Activated CD8-positive, alpha-beta memory T cell treated with anti-CD3 and anti-CD28 coated beads for 36 hours (primary cell): Measurements from ENCODE around the gene ELP2. TPM values are rescaled to one million over a fixed set of nuclear protein-coding genes. Genes with fewer than 3 reads are reported as not detected.
"Not testable (repeated sequence)": the region's sequence is repeated elsewhere in the genome, so short reads cannot be mapped to it uniquely, and the experiment has no call there.

Experiments
- CTCF ChIA-PET: fragments of 350-600 bp; sonication (Branson Sonifier 250); formaldehyde crosslinking; loops from one replicate; lab custom pipeline; 2021; ENCODE audit warnings: antibody characterized with exemption; lab: Charles Lee
- POLR2A ChIA-PET: fragments of 350-600 bp; sonication (Branson Sonifier 250); formaldehyde crosslinking; loops from one replicate; lab custom pipeline; 2021; ENCODE audit warnings: antibody characterized with exemption; lab: Charles Lee
- total RNA-seq, 2 experiments: library from RNA; stranded (reverse); gene quantifications; one replicate each; pipeline ENCODE4 v1.2.3, GENCODE V29; 2021

Gene ELP2
- total RNA-seq, 2 experiments from 2014 or later: 83.8 to 85.6 TPM

GRCh38 chr18:36114738-36115137 lies 15.0 kb upstream of the ELP2 start:
- ChIA-PET CTCF (no interaction called here), POLR2A (no interaction called here)

- POLR2A ChIA-PET, CTCF ChIA-PET: not testable (repeated sequence)
These were observed 12.9 kb upstream of the ELP2 start for GRCh38 chr18:36116771-36117170.

GRCh38 chr18:36120297-36120696 lies 9.4 kb upstream of the ELP2 start:
- ChIA-PET CTCF (interaction anchor here (0.8 to 0.9 kb wide), 2 partner anchors 13 to 76 kb away, joined by 3 to 4 read pairs; no protein-coding TSS in a partner anchor), POLR2A (no interaction called here)

DNA sequence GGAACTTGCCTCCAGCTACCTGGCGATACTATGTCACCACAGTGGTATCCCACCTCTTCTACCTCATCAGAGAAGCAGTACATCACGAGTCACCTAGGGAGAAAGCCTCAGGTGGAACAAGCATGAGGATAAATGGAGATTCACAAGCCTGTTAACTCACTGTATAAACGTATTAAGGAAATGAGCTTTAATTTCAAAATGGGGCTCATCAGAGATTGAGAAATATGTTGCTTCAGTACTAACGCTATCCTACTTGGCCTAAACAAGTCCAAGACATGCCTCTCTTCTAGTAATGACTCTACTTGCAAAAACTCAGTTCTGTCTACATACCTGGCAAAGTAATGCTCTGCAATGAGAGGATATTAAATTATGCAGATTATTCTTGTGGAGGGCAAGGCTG lies 4.9 kb upstream of the ELP2 start:
- ChIA-PET CTCF (no interaction called here), POLR2A (no interaction called here)

GRCh38 chr18:36126668-36127067 lies 3.0 kb upstream of the ELP2 start:
- ChIA-PET POLR2A (no interaction called here), CTCF (interaction anchor here (1.1 kb wide), 1 partner anchor 28 kb away, joined by 3 read pairs; no protein-coding TSS in a partner anchor)

DNA sequence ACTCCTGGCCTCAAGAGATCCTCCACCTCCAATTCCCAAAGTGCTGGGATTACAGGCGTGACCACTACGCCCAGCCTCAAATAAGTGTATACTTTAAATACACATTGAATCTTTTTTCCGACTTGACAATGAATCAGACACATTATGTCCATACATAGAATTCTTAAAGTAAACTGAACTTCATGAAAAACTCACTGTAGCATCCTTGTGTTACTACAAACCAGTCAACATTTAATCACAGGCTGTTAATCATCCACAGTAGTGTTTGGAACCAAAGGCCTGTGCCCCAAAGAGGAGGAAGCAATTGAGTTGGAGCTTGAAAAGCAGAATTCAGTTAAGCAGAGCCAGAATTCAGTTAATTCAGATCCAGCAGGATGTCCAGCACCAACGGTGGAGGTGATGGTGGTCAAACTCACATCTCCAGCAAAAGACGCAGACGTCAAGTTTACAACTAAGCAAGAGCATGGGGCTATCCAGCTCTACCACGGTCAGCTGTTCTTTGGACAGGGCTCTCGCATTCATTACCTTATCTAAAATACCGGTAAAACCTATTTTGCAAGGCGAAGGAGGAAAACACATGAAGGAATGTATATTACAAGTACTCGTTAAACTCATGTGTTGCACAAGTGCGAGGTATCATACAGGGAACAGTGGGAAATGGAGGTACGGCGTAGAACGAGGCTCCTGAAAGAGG lies 1.7 kb upstream of the ELP2 start:
- CTCF ChIA-PET: no interaction called here
- POLR2A ChIA-PET: interaction anchor here (1.0 to 2.0 kb wide), 3 partner anchors 19 to 61 kb away, joined by 3 to 8 read pairs (median 7); no protein-coding TSS in a partner anchor

DNA sequence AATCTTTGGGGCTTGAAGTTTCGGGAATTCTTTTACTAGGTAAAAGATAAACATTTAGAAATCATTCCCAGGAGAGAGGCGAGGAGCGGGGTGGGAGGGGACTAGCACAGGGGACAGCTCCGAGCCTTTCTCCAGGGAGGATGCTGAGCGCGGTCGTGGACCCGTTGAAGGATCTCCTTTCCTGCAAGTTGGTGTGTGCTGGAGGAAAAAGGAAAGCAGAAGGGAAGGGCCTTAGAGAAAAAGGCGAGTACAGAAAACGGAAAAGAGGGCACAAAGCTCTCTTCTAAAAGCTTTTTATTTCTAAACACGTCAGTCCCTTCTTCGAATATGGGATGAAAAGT lies 1.2 kb upstream of the ELP2 start:
- ChIA-PET CTCF (interaction anchor here (1.2 to 1.5 kb wide), 2 partner anchors 9 to 33 kb away, joined by 3 to 5 read pairs; no protein-coding TSS in a partner anchor), POLR2A (interaction anchor here (0.6 to 2.0 kb wide), 4 partner anchors 18 to 512 kb away, joined by 3 to 8 read pairs (median 5); no protein-coding TSS in a partner anchor)

GRCh38 chr18:36128907-36129299 lies 796 bp upstream of the ELP2 start:
- POLR2A ChIA-PET: interaction anchor here (0.6 to 2.0 kb wide), 4 partner anchors 18 to 513 kb away, joined by 3 to 8 read pairs (median 5); no protein-coding TSS in a partner anchor
- CTCF ChIA-PET: interaction anchor here (1.2 to 1.5 kb wide), 2 partner anchors 9 to 33 kb away, joined by 3 to 5 read pairs; no protein-coding TSS in a partner anchor

DNA sequence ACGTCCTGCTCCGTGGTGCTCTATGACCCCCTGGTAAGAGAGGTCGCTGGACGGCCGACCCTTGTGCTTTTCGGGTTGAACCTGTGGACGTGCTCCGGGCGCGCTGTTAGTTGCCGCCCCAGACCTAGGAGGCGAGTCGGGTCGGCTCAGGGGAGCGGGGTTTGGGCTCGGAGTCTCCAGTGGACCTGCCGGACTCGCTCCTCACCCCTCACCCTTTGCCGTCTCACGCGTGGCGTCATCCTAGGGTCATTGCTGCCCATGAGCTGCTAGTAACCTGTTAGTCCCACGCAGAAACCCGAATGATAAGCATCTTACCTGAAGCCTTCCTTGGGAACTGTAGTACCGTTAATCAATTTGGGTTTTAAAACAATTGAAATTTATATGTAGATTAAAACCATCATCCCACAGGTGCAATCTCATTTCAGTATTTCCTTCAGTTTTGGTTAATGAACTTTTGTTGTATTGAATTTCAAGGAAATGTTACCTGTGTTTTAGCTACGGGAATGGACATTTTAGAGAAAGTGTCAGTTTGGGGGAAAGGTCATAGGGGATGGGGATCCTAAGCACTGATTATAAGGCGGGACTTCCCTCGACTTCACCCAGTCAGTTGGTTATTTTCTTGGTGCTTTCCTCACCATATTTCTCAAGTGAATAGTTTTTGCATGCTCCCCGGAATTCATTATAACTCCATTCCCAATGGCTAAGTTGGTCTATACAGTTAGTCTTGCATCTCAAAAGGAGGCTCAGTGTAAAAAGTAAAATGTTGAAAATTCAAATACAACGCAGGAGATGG lies 536 bp downstream of the ELP2 start:
- POLR2A ChIA-PET: no interaction called here
- CTCF ChIA-PET: interaction anchor here (1.2 to 1.5 kb wide), 3 partner anchors 8 to 34 kb away, joined by 3 to 5 read pairs (median 3); no protein-coding TSS in a partner anchor

GRCh38 chr18:36130883-36131653 lies 1.4 kb downstream of the ELP2 start:
- POLR2A ChIA-PET: no interaction called here
- CTCF ChIA-PET: interaction anchor here (0.6 to 1.2 kb wide), 2 partner anchors 12 to 126 kb away, joined by 3 read pairs; no protein-coding TSS in a partner anchor

DNA sequence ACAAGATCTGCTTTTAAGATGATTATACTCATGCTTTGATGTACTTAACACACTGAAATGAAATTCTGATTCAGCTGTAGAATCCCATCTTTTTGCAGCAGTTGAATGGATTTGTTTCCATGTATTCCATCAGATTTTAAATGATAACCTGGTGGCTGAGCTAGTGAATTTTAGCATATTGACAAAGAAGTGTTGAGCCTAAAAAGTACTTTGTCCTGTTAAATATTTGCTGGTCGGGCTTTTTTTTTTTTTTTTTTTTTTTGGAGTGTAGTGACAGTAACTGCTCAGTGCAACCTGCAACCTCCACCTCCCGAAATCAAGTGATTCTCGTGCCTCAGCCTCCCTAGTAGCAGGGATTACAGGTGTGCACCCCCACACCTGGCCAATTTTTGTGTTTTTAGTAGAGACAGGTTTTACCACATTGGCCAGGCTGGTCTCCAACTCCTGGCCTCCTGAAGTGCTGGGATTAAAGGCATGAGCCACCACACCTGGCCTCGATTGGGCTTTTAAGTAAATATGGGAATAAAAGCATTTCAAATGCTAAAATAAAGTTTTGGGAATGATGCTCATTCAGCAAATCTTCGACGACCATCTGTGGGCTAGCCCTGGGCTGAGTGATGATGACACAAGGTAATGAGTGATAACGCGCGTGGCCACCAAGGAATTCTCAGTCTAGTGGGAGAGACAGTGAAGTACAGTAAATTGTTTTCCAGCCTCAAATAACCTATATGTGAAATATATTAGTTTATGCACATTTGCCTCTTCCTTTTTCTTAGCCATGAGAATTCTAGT lies 2.2 kb downstream of the ELP2 start:
- CTCF ChIA-PET: interaction anchor here (0.6 to 1.2 kb wide), 2 partner anchors 12 to 125 kb away, joined by 3 read pairs; no protein-coding TSS in a partner anchor
- POLR2A ChIA-PET: no interaction called here

DNA sequence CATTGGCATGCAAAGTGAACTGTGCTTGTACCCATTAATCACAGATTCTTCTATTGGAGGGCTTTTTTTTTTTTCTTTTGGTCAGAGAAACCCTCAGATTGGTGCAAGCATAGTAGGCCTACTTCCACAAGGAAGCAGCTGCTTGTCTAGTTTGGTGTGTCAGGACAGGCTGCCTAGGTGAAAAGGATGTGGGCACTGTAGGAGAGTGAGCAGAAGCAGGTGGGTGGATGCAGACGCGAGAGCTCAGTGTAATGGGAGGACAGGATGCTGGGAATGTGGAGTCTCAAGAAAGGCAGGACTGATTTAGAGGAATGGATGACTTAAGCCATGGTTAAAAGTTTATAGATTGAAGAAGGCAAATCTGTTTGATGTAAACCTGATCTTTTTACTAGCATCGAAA lies 3.1 kb downstream of the ELP2 start:
- POLR2A ChIA-PET: no interaction called here

DNA sequence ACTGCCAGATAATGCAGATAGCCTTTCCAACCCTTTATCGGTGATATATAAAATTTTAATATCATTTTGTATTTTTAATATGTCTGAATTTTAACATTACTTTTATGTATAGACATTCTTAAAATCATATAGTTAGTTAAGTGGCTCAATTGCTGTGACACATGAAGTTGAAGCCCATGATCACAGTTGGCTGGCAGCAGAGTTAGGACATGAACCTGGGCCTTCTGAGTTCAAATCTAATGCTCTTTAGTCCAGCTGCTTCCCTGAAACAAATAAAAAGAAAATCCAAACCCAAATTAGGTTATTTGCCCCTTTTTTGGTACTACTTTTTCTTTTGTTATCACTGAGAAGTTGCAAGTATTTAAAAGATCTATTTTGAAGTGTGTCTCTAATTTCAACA lies 5.6 kb downstream of the ELP2 start:
- CTCF ChIA-PET: no interaction called here
- POLR2A ChIA-PET: no interaction called here

More for the DNA sequence above, 3.1 kb downstream of the ELP2 start:
- CTCF ChIA-PET: no interaction called here

- POLR2A ChIA-PET: no interaction called here
- CTCF ChIA-PET: no interaction called here
These were observed 9.5 kb downstream of the ELP2 start for GRCh38 chr18:36139245-36139644.

DNA sequence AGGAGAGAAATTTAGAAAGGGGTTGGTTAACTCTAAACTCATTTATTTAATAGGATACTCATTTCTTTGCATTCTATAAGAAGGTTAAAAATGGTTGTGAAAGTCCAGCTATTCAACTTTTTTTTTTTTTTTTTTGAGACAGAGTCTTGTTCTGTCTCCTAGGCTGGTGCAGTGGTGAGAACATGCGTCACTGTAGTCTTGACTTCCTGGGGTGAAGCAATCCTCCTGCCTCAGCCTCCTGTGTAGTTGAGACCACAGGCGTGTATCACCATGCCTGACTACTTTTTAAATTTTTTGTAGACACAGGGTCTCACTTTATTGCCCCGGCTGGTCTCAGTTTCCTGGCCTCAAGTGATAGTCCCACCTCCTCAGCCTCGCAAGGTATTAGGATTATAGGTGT lies 11.9 kb downstream of the ELP2 start:
- ChIA-PET POLR2A (interaction anchor here (0.7 kb wide), 1 partner anchor 8 kb away, joined by 4 read pairs; no protein-coding TSS in a partner anchor), CTCF (interaction anchor here (0.7 kb wide), 1 partner anchor 14 kb away, joined by 3 read pairs; no protein-coding TSS in a partner anchor)

DNA sequence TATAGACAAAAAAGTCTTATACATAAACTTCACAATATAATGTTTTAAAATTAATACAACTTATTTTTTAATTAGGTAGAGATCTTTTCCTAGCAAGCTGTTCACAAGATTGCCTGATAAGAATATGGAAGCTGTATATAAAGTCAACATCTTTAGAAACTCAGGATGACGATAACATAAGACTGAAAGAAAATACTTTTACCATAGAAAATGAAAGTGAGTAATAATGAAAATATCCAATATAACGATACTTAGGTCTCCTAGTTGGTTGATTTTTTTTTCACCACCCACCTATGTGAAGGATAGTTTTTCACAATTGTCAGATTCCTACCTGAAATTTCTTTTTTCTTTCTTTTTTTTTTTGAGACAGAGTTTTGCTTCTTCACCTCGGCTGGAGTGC lies 13.1 kb downstream of the ELP2 start:
- ChIA-PET CTCF (interaction anchor here (1.3 kb wide), 1 partner anchor 12 kb away, joined by 3 read pairs; no protein-coding TSS in a partner anchor), POLR2A (no interaction called here)

DNA sequence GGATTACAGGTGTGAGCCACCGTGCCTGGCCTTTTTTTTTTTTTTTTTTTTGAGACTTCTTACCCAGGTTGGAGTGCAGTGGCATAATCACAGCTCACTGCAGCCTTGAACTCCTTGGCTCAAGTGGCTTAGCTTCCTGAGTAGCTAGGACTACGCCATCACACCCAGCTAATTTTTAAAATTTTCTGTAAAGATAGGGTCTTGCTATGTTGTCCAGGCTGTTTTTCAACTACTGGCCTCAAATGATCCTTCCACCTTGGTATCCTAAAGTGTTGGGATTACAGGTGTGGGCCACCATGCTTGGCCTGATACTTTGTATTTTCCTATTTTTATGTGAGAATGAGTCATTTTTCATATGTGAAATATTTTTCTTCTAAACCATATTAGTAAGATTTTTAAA lies 13.7 kb downstream of the ELP2 start:
- POLR2A ChIA-PET: no interaction called here
- CTCF ChIA-PET: interaction anchor here (0.6 to 1.3 kb wide), 3 partner anchors 9 to 115 kb away, joined by 3 to 4 read pairs (median 3); no protein-coding TSS in a partner anchor
